ENCODE data around the gene RRAS2.

RRAS2 gene

GRCh38 chr11:14266622-14267021 is 92.4 kb downstream of the RRAS2 start:
- Histone ChIP-seq H3K36me3 (no peaks in the 10 kb centered on the region), H3K4me1 (ENCODE audit: control insufficient read depth in 1 of 2, insufficient read depth in 1 of 2, low read depth in 1 of 2, low read length in 1 of 2) (no peaks in the 10 kb centered on the region), H3K27me3 (peaks cover 66% of the 10 kb centered on the region), H3K4me3 (ENCODE audit: low read depth in 1 of 2, low read length in 1 of 2) (no peak overlapping the region), H3K9me3 (no peaks in the 10 kb centered on the region), H3K27ac (no peak overlapping the region)
- TF ChIP-seq, protein P1, sequence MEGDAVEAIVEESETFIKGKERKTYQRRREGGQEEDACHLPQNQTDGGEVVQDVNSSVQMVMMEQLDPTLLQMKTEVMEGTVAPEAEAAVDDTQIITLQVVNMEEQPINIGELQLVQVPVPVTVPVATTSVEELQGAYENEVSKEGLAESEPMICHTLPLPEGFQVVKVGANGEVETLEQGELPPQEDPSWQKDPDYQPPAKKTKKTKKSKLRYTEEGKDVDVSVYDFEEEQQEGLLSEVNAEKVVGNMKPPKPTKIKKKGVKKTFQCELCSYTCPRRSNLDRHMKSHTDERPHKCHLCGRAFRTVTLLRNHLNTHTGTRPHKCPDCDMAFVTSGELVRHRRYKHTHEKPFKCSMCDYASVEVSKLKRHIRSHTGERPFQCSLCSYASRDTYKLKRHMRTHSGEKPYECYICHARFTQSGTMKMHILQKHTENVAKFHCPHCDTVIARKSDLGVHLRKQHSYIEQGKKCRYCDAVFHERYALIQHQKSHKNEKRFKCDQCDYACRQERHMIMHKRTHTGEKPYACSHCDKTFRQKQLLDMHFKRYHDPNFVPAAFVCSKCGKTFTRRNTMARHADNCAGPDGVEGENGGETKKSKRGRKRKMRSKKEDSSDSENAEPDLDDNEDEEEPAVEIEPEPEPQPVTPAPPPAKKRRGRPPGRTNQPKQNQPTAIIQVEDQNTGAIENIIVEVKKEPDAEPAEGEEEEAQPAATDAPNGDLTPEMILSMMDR (IDR thresholded peaks at IDR 0.05), result no peak

GRCh38 chr11:14264966-14265365 is 94.0 kb downstream of the RRAS2 start:
- Histone ChIP-seq H3K27me3 (peaks cover 69% of the 10 kb centered on the region), H3K27ac (no peak overlapping the region), H3K4me3 (ENCODE audit: low read depth in 1 of 2, low read length in 1 of 2) (no peak overlapping the region), H3K9me3 (no peaks in the 10 kb centered on the region), H3K4me1 (ENCODE audit: control insufficient read depth in 1 of 2, insufficient read depth in 1 of 2, low read depth in 1 of 2, low read length in 1 of 2) (no peaks in the 10 kb centered on the region), H3K36me3 (no peaks in the 10 kb centered on the region)
- TF ChIP-seq, protein P1 (IDR thresholded peaks at IDR 0.05), result no peak

GRCh38 chr11:14262271-14262846 is 96.6 kb downstream of the RRAS2 start:
- no peaks in the 10 kb centered on the region for H3K4me1 ChIP-seq (ENCODE audit: control insufficient read depth in 1 of 2, insufficient read depth in 1 of 2, low read depth in 1 of 2, low read length in 1 of 2)
- peaks cover 57% of the 10 kb centered on the region for H3K27me3 ChIP-seq
- no peaks in the 10 kb centered on the region for H3K9me3 ChIP-seq
- TF ChIP-seq, protein P1 (IDR thresholded peaks at IDR 0.05), result no peak
- no peak overlapping the region for H3K4me3 ChIP-seq (ENCODE audit: low read depth in 1 of 2, low read length in 1 of 2)
- no peaks in the 10 kb centered on the region for H3K36me3 ChIP-seq
- H3K27ac ChIP-seq, result no peak overlapping the region

GRCh38 chr11:14261066-14261465 is 97.9 kb downstream of the RRAS2 start:
- TF ChIP-seq, protein P1 (IDR thresholded peaks at IDR 0.05), result no peak
- Histone ChIP-seq H3K4me1 (ENCODE audit: control insufficient read depth in 1 of 2, insufficient read depth in 1 of 2, low read depth in 1 of 2, low read length in 1 of 2) (no peaks in the 10 kb centered on the region), H3K9me3 (no peaks in the 10 kb centered on the region), H3K4me3 (ENCODE audit: low read depth in 1 of 2, low read length in 1 of 2) (no peak overlapping the region), H3K27me3 (peaks cover 44% of the 10 kb centered on the region), H3K36me3 (no peaks in the 10 kb centered on the region), H3K27ac (no peak overlapping the region)

GRCh38 chr11:14259878-14260277 is 99.1 kb downstream of the RRAS2 start:
- Histone ChIP-seq H3K4me1 (ENCODE audit: control insufficient read depth in 1 of 2, insufficient read depth in 1 of 2, low read depth in 1 of 2, low read length in 1 of 2) (no peaks in the 10 kb centered on the region), H3K27me3 (peaks cover 35% of the 10 kb centered on the region), H3K27ac (no peak overlapping the region), H3K9me3 (no peaks in the 10 kb centered on the region), H3K4me3 (ENCODE audit: low read depth in 1 of 2, low read length in 1 of 2) (no peak overlapping the region), H3K36me3 (no peaks in the 10 kb centered on the region)
- TF ChIP-seq, protein P1 (IDR thresholded peaks at IDR 0.05), result no peak

Measured in neutrophil (primary cell).